ENCODE measurements around the gene RBM17. TPM values are rescaled to one million over a fixed set of nuclear protein-coding genes. Genes with fewer than 3 reads are reported as not detected.

The RBM17 gene
- total RNA-seq, 4 donors from 2014 or later = 42.3 to 134 (median 87.6) TPM

DNA sequence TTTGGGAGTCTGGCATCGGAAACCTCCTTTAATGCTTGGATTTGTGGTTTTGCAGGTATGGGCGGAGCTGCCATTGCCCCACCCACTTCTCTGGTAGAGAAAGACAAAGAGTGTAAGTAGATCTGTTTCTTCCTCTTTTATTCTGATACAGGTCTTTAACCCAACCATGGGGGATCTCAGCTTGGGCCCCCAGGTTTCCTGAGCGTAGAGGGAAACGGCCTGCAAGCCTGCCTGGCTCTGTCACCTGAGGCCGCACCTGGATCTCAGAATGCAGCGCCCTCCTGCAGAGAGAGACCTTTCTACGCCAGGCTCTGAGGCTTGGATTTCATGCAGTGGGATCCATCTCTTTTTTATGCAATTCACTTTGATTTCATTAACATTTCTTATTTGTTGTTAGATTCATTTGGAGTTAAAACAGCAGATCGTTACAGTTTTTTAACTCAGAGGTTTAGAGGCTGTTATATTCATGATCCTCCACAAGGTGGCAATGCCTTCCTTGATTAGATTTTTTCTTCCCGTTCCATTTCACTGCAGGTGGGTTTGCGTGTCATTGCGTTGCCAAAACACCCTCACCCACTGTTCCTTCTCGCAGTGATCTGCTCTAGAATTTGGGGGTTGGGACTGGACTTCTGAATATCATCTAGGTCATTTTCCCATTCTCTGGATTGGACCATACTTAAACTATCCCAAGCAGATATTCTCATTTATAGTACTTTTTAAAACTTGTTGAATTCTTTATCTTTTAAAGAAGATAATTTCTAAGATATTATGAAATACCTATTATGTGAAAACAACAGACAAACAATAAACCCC lies 20.0 kb downstream of the RBM17 start:
- TF ChIP-seq, protein P1, sequence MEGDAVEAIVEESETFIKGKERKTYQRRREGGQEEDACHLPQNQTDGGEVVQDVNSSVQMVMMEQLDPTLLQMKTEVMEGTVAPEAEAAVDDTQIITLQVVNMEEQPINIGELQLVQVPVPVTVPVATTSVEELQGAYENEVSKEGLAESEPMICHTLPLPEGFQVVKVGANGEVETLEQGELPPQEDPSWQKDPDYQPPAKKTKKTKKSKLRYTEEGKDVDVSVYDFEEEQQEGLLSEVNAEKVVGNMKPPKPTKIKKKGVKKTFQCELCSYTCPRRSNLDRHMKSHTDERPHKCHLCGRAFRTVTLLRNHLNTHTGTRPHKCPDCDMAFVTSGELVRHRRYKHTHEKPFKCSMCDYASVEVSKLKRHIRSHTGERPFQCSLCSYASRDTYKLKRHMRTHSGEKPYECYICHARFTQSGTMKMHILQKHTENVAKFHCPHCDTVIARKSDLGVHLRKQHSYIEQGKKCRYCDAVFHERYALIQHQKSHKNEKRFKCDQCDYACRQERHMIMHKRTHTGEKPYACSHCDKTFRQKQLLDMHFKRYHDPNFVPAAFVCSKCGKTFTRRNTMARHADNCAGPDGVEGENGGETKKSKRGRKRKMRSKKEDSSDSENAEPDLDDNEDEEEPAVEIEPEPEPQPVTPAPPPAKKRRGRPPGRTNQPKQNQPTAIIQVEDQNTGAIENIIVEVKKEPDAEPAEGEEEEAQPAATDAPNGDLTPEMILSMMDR (IDR thresholded peaks at IDR 0.05; ENCODE audit: low read depth) = no peak

DNA sequence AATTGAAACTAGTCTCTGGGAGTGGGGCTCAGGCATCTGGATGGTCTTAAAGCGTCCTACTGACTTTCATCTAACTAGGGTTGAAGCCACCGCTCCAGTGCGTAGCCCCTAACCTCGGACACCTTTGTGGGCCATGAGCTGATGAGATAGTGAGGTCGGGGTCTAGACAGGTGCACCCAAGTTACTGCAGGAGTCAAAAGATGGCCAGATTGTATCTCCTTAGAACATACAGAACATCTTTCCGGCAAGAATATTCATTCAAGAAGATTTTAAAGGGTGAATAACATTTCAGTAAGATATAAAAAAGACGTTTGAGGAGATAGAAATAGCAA lies 20.6 kb downstream of the RBM17 start:
- TF ChIP-seq, protein P1 (IDR thresholded peaks at IDR 0.05; ENCODE audit: low read depth) = no peak

DNA sequence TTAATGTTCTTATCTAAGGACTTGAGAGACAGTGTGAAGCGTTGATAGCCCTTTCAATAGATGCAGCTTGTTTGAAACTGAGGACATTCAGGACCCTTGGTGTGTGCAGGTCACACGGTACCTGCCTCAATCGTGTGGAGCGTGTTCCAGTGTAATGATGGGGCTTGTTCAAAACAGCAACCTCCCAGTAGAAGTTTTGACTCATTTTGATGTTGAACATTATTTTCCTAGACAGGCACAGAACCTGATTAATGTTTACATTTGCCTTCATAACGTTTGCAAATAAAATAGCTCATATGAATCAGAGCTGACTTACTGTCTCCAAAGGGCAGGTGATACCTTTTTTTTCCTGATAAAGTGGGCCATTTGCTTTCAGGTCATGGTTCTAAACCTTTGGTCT lies 21.3 kb downstream of the RBM17 start:
- TF ChIP-seq, protein P1 (IDR thresholded peaks at IDR 0.05; ENCODE audit: low read depth) = no peak

DNA sequence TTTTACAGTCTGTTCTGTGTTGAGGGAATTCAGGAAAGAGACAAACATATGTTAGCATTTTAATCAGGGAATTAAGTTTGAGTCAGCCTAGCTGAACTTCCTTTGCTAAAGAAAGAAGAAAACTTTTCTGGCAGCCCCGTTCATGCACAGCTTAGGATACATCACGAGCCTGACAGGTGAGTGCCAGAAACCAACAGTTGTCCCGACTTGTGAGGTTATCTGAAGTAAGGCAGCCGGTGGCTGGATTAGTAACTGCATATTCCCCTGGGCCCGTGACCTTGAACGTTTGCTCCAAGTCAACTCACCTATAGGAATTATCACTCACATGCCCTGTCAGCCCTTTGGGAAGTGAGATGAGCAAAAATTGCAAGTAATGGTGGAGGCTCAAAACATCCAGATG lies 24.1 kb downstream of the RBM17 start:
- TF ChIP-seq, protein P1 (IDR thresholded peaks at IDR 0.05; ENCODE audit: low read depth) = no peak

DNA sequence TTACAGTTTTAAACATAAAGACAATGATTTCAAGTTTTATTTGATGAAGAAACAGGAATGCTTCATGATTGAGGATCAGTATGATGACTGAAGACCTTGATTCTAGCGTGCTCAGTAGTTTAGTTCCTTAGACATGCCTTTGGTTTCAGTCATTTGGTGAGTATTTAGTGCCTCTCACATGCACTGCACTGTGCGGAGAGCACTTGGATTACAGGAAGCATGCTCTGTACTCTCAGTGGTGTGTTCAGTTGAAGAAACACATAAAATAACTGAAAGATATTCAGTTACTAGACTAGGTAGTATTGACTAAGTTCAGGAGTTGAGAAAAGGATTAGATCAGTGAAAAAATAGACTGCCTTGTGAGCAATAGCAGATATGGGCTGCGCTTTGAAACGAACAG lies 25.5 kb downstream of the RBM17 start:
- TF ChIP-seq, protein P1 (IDR thresholded peaks at IDR 0.05; ENCODE audit: low read depth) = no peak

DNA sequence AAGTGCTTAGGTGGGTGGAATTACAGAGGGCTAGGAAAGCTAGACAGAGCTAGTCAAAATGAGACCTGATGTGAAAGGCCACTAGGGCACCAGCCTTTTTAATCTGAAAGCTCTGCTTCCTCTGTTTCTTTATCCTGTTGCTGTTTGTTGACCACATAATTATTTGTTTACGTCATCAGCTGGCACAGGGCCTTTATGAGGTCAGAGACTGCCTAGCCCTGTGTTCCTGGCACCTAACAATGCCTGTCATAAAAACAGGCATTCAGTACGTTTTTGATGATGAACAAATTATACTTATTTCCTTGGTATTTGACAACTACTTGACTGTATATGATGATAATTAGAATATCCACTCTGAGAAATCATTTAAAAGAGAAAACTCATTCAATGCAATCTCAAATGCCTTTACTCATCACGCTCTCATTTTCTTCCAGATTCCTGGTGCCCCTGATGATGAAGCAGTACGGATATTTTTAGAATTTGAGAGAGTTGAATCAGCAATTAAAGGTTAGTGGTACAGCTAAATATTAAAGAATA lies 26.0 kb downstream of the RBM17 start:
- TF ChIP-seq, protein P1 (IDR thresholded peaks at IDR 0.05; ENCODE audit: low read depth) = no peak

DNA sequence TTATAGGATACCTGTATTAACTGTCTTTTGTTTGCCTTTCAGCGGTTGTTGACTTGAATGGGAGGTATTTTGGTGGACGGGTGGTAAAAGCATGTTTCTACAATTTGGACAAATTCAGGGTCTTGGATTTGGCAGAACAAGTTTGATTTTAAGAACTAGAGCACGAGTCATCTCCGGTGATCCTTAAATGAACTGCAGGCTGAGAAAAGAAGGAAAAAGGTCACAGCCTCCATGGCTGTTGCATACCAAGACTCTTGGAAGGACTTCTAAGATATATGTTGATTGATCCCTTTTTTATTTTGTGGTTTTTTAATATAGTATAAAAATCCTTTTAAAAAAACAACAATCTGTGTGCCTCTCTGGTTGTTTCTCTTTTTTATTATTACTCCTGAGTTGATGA lies 26.6 kb downstream of the RBM17 start:
- TF ChIP-seq, protein P1 (IDR thresholded peaks at IDR 0.05; ENCODE audit: low read depth) = no peak

Data from subcutaneous adipose tissue (tissue), 4 donors.